ENCODE data around the gene MAP3K9.

MAP3K9 gene

GRCh38 chr14:70830998-70831781 is 21.9 kb upstream of the MAP3K9 start:
- Histone ChIP-seq H3K27me3 (ENCODE audit: control insufficient read depth, insufficient read depth, low read length) (no peaks in the 10 kb centered on the region), H3K4me2 (ENCODE audit: low read length) (no peak overlapping the region), H3K36me3 (ENCODE audit: control insufficient read depth, insufficient read depth, low read length) (no peaks in the 10 kb centered on the region), H3K4me1 (no peaks in the 10 kb centered on the region), H3K4me3 (ENCODE audit: low read depth, low read length) (no peak overlapping the region), H2AFZ (no peak overlapping the region), H3K79me2 (no peaks in the 10 kb centered on the region), H3K9ac (no peak overlapping the region), H3K27ac (no peak overlapping the region), H3K9me3 (ENCODE audit: control insufficient read depth, low read length) (no peaks in the 10 kb centered on the region)
- no peak for TF ChIP-seq CTCF (IDR thresholded peaks at IDR 0.05)

GRCh38 chr14:70828188-70828587 is 18.9 kb upstream of the MAP3K9 start:
- no peak overlapping the region for H3K4me3 ChIP-seq (ENCODE audit: low read depth, low read length)
- TF ChIP-seq CTCF (IDR thresholded peaks at IDR 0.05): no peak
- no peak overlapping the region for H3K27ac ChIP-seq

GRCh38 chr14:70827752-70828151 is 18.4 kb upstream of the MAP3K9 start:
- Histone ChIP-seq H2AFZ (no peak overlapping the region), H3K9me3 (ENCODE audit: control insufficient read depth, low read length) (no peaks in the 10 kb centered on the region), H3K27me3 (ENCODE audit: control insufficient read depth, insufficient read depth, low read length) (no peaks in the 10 kb centered on the region), H3K9ac (no peak overlapping the region), H3K4me1 (no peaks in the 10 kb centered on the region), H3K4me3 (ENCODE audit: low read depth, low read length) (no peak overlapping the region), H3K4me2 (ENCODE audit: low read length) (no peak overlapping the region), H3K36me3 (ENCODE audit: control insufficient read depth, insufficient read depth, low read length) (no peaks in the 10 kb centered on the region), H3K27ac (no peak overlapping the region), H3K79me2 (no peaks in the 10 kb centered on the region)
- TF ChIP-seq CTCF (IDR thresholded peaks at IDR 0.05): no peak

More at GRCh38 chr14:70828188-70828587, 18.9 kb upstream of the MAP3K9 start:
- Histone ChIP-seq H3K36me3 (ENCODE audit: control insufficient read depth, insufficient read depth, low read length) (no peaks in the 10 kb centered on the region), H3K9me3 (ENCODE audit: control insufficient read depth, low read length) (no peaks in the 10 kb centered on the region), H3K4me1 (no peaks in the 10 kb centered on the region), H3K9ac (no peak overlapping the region), H3K79me2 (no peaks in the 10 kb centered on the region), H2AFZ (no peak overlapping the region), H3K4me2 (ENCODE audit: low read length) (no peak overlapping the region), H3K27me3 (ENCODE audit: control insufficient read depth, insufficient read depth, low read length) (no peaks in the 10 kb centered on the region)

GRCh38 chr14:70827347-70827746 is 18.0 kb upstream of the MAP3K9 start:
- H2AFZ ChIP-seq: no peak overlapping the region
- H3K4me2 ChIP-seq (ENCODE audit: low read length): no peak overlapping the region
- H3K27me3 ChIP-seq (ENCODE audit: control insufficient read depth, insufficient read depth, low read length): no peaks in the 10 kb centered on the region
- H3K27ac ChIP-seq: no peak overlapping the region
- H3K4me3 ChIP-seq (ENCODE audit: low read depth, low read length): no peak overlapping the region
- H3K4me1 ChIP-seq: no peaks in the 10 kb centered on the region
- H3K36me3 ChIP-seq (ENCODE audit: control insufficient read depth, insufficient read depth, low read length): no peaks in the 10 kb centered on the region
- no peak overlapping the region for H3K9ac ChIP-seq
- H3K79me2 ChIP-seq: no peaks in the 10 kb centered on the region
- TF ChIP-seq CTCF (IDR thresholded peaks at IDR 0.05): no peak
- no peaks in the 10 kb centered on the region for H3K9me3 ChIP-seq (ENCODE audit: control insufficient read depth, low read length)

- Histone ChIP-seq H3K9me3 (ENCODE audit: control insufficient read depth, low read length) (no peaks in the 10 kb centered on the region), H3K4me1 (no peaks in the 10 kb centered on the region), H3K79me2 (no peaks in the 10 kb centered on the region), H3K27me3 (ENCODE audit: control insufficient read depth, insufficient read depth, low read length) (no peaks in the 10 kb centered on the region), H3K4me2 (ENCODE audit: low read length) (peak overlapping the region; percentile 79), H3K36me3 (ENCODE audit: control insufficient read depth, insufficient read depth, low read length) (no peaks in the 10 kb centered on the region), H3K27ac (no peak overlapping the region), H3K9ac (no peak overlapping the region), H2AFZ (no peak overlapping the region), H3K4me3 (ENCODE audit: low read depth, low read length) (no peak overlapping the region)
- no peak for TF ChIP-seq CTCF (IDR thresholded peaks at IDR 0.05)
Measured at GRCh38 chr14:70823281-70823680, 14.0 kb upstream of the MAP3K9 start.

Data from parathyroid adenoma (tissue), 2 donors.